Activated T-helper 9 cell treated with anti-CD3 and anti-CD28 coated beads, Interleukin-2, amount 50 U/mL, for 16 hours (primary cell): ENCODE results near the gene HNF1A.

ENCODE experiments used
- DNase-seq: peaks from one replicate; pipeline ENCODE4 v3.0.0-alpha.2; 2020; ENCODE audit warnings: low read depth

The HNF1A gene

GRCh38 chr12:120959111-120959878, 19.0 kb upstream of the HNF1A start:
- DNase-seq = no peak

GRCh38 chr12:120960657-120961056, 17.7 kb upstream of the HNF1A start:
- no peak for DNase-seq

GRCh38 chr12:120961604-120962531, 16.5 kb upstream of the HNF1A start:
- no peak for DNase-seq

GRCh38 chr12:120962532-120963020, 15.8 kb upstream of the HNF1A start:
- DNase-seq = no peak

- DNase-seq = no peak
Measured at GRCh38 chr12:120964298-120964697, 14.0 kb upstream of the HNF1A start.

- DNase-seq = no peak
Measured at GRCh38 chr12:120965534-120966091, 12.7 kb upstream of the HNF1A start.

- no peak for DNase-seq
Measured at GRCh38 chr12:120970310-120970709, 8.0 kb upstream of the HNF1A start.

GRCh38 chr12:120971299-120972180, 6.8 kb upstream of the HNF1A start:
- no peak for DNase-seq

GRCh38 chr12:120972870-120973543, 5.3 kb upstream of the HNF1A start:
- DNase-seq = no peak

GRCh38 chr12:120977531-120978295, 630 bp upstream of the HNF1A start:
- DNase-seq = no peak

- no peak for DNase-seq
Measured at GRCh38 chr12:120979220-120979861, 998 bp downstream of the HNF1A start.

GRCh38 chr12:120979862-120980696, 1.7 kb downstream of the HNF1A start:
- DNase-seq = no peak

GRCh38 chr12:120980800-120981368, 2.5 kb downstream of the HNF1A start:
- no peak for DNase-seq

- no peak for DNase-seq
Measured at GRCh38 chr12:120981407-120981941, 3.1 kb downstream of the HNF1A start.

GRCh38 chr12:120982659-120983058, 4.3 kb downstream of the HNF1A start:
- DNase-seq = no peak

- no peak for DNase-seq
Measured at GRCh38 chr12:120983759-120984158, 5.4 kb downstream of the HNF1A start.

GRCh38 chr12:120984351-120984898, 6.1 kb downstream of the HNF1A start:
- DNase-seq = no peak

GRCh38 chr12:120988234-120988633, 9.9 kb downstream of the HNF1A start:
- DNase-seq = no peak
